Measurements from ENCODE around the gene PTPRM.

DNA sequence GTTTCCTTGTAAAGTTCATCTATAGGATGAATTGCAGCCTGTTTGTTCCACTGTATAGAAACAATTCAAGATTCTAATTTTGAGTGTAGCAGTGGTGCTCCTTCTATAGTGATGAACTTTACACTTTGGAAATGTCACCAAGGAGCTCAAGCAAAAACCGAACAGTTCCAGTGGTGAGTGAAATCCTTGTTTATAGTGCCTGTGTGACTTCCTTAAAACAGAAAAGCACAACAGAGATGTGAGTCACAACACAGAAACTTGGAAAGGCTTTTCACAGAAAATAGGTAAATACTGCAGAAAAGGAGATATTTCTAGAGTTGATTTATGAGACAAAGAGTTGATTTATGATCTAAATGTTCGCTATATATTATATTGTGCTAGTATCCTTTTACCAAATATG lies 482.0 kb downstream of the PTPRM start:
- TF ChIP-seq, protein P1, sequence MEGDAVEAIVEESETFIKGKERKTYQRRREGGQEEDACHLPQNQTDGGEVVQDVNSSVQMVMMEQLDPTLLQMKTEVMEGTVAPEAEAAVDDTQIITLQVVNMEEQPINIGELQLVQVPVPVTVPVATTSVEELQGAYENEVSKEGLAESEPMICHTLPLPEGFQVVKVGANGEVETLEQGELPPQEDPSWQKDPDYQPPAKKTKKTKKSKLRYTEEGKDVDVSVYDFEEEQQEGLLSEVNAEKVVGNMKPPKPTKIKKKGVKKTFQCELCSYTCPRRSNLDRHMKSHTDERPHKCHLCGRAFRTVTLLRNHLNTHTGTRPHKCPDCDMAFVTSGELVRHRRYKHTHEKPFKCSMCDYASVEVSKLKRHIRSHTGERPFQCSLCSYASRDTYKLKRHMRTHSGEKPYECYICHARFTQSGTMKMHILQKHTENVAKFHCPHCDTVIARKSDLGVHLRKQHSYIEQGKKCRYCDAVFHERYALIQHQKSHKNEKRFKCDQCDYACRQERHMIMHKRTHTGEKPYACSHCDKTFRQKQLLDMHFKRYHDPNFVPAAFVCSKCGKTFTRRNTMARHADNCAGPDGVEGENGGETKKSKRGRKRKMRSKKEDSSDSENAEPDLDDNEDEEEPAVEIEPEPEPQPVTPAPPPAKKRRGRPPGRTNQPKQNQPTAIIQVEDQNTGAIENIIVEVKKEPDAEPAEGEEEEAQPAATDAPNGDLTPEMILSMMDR (IDR thresholded peaks at IDR 0.05; ENCODE audit: low read depth, low read length, poor library complexity, severe bottlenecking): no peak
- TF ChIP-seq EZH2phosphoT487 (IDR thresholded peaks at IDR 0.05; ENCODE audit: borderline replicate concordance, low read length): no peak
